ENCODE measurements around the gene PRPSAP1.
A peak's percentile ranks its signal among the peaks of the same experiment; 100 is the strongest.

PRPSAP1 gene

DNA sequence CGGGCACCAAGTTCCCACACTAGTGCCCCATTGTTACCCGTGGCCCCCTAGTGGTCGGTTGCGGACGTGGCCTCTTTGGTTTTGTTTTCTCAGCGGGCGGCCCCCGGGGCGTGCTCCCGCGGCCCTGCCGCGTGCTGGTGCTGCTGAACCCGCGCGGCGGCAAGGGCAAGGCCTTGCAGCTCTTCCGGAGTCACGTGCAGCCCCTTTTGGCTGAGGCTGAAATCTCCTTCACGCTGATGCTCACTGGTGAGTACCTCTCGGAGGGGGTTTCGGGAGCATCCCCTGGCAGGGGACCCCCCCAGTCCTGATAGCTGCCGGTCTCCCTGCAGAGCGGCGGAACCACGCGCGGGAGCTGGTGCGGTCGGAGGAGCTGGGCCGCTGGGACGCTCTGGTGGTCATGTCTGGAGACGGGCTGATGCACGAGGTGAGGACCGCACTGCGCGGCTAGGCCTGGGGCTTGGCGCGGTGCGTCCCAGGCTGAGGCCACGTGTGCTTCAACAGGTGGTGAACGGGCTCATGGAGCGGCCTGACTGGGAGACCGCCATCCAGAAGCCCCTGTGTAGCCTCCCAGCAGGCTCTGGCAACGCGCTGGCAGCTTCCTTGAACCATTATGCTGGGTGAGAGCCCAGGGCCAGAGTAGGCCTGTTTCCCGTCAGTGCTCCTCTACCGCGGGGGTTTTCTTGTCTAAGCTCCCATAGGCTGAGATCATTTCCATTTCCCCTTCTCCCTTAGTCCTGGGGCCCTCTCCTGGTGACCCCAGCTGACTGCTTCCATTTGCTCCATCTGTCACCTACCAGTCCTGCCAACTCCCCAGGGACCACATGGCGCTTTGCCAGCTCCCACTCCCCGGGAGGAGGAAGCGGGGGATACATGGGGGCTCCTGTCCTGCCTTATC, 32.4 kb upstream of the PRPSAP1 start (continued):
- peak; percentile 93 for TF ChIP-seq ZSCAN30 (tag by site-specific recombination; IDR thresholded peaks at IDR 0.05)
- TF ChIP-seq OSR2 (tag by site-specific recombination; IDR thresholded peaks at IDR 0.05), result no peak; the same call in 1 of the 2 replicates
- no peak; the same call in 1 of the 2 replicates for TF ChIP-seq ZXDB (tag by site-specific recombination; IDR thresholded peaks at IDR 0.05)
- TF ChIP-seq ZNF354C (tag by site-specific recombination; IDR thresholded peaks at IDR 0.05; ENCODE audit: borderline replicate concordance, low read depth), result no peak
- TF ChIP-seq ZNF157 (tag by site-specific recombination; IDR thresholded peaks at IDR 0.05), result 0 out of 2 replicates have a peak, but pooled peaks have one; percentile 8
- TF ChIP-seq GFI1B (tag by site-specific recombination; IDR thresholded peaks at IDR 0.05), result no peak
- no peak for TF ChIP-seq ZNF596 (tag by site-specific recombination; IDR thresholded peaks at IDR 0.05)
- no peak for TF ChIP-seq ZNF223 (tag by site-specific recombination; IDR thresholded peaks at IDR 0.05)
- TF ChIP-seq ZBTB7A (tag by site-specific recombination; IDR thresholded peaks at IDR 0.05; ENCODE audit: low read depth), result no peak
- TF ChIP-seq RBAK (tag by site-specific recombination; IDR thresholded peaks at IDR 0.05), result no peak
- TF ChIP-seq ZIC2 (tag by site-specific recombination; IDR thresholded peaks at IDR 0.05), result 0 out of 2 replicates have a peak, but pooled peaks have one; percentile 74
- no peak for TF ChIP-seq ZNF747 (tag by site-specific recombination; IDR thresholded peaks at IDR 0.05)
- TF ChIP-seq MEIS1 (CRISPR knock-in tag; IDR thresholded peaks at IDR 0.05; ENCODE audit: borderline replicate concordance), result no peak
- peak; percentile 8; the same call in 1 of the 2 replicates for TF ChIP-seq TRIM28 (IDR thresholded peaks at IDR 0.05; ENCODE audit: borderline replicate concordance, low read length)
- TF ChIP-seq, protein P1, sequence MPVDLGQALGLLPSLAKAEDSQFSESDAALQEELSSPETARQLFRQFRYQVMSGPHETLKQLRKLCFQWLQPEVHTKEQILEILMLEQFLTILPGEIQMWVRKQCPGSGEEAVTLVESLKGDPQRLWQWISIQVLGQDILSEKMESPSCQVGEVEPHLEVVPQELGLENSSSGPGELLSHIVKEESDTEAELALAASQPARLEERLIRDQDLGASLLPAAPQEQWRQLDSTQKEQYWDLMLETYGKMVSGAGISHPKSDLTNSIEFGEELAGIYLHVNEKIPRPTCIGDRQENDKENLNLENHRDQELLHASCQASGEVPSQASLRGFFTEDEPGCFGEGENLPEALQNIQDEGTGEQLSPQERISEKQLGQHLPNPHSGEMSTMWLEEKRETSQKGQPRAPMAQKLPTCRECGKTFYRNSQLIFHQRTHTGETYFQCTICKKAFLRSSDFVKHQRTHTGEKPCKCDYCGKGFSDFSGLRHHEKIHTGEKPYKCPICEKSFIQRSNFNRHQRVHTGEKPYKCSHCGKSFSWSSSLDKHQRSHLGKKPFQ (tag by site-specific recombination; IDR thresholded peaks at IDR 0.05), result no peak
- peak; percentile 58 for TF ChIP-seq ZNF341 (tag by site-specific recombination; IDR thresholded peaks at IDR 0.05; ENCODE audit: low read depth)
- TF ChIP-seq HOXD13 (CRISPR knock-in tag; IDR thresholded peaks at IDR 0.05; ENCODE audit: borderline replicate concordance), result 0 out of 2 replicates have a peak, but pooled peaks have one; percentile 18
- TF ChIP-seq, protein P2, sequence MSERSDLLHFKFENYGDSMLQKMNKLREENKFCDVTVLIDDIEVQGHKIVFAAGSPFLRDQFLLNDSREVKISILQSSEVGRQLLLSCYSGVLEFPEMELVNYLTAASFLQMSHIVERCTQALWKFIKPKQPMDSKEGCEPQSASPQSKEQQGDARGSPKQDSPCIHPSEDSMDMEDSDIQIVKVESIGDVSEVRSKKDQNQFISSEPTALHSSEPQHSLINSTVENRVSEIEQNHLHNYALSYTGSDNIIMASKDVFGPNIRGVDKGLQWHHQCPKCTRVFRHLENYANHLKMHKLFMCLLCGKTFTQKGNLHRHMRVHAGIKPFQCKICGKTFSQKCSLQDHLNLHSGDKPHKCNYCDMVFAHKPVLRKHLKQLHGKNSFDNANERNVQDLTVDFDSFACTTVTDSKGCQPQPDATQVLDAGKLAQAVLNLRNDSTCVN (tag by site-specific recombination; optimal IDR thresholded peaks at IDR 0.05), result peak; percentile 82
- TF ChIP-seq, protein P3, sequence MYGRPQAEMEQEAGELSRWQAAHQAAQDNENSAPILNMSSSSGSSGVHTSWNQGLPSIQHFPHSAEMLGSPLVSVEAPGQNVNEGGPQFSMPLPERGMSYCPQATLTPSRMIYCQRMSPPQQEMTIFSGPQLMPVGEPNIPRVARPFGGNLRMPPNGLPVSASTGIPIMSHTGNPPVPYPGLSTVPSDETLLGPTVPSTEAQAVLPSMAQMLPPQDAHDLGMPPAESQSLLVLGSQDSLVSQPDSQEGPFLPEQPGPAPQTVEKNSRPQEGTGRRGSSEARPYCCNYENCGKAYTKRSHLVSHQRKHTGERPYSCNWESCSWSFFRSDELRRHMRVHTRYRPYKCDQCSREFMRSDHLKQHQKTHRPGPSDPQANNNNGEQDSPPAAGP (tag by site-specific recombination; IDR thresholded peaks at IDR 0.05), result peak; percentile 68; the same call in 1 of the 2 replicates
- TF ChIP-seq ZNF555 (tag by site-specific recombination; conservative IDR thresholded peaks at IDR 0.05), result no peak
- TF ChIP-seq ZNF266 (tag by site-specific recombination; IDR thresholded peaks at IDR 0.05; ENCODE audit: low read depth), result no peak
- TF ChIP-seq, protein P4, sequence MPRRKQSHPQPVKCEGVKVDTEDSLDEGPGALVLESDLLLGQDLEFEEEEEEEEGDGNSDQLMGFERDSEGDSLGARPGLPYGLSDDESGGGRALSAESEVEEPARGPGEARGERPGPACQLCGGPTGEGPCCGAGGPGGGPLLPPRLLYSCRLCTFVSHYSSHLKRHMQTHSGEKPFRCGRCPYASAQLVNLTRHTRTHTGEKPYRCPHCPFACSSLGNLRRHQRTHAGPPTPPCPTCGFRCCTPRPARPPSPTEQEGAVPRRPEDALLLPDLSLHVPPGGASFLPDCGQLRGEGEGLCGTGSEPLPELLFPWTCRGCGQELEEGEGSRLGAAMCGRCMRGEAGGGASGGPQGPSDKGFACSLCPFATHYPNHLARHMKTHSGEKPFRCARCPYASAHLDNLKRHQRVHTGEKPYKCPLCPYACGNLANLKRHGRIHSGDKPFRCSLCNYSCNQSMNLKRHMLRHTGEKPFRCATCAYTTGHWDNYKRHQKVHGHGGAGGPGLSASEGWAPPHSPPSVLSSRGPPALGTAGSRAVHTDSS (tag by site-specific recombination; IDR thresholded peaks at IDR 0.05), result no peak
- peak; percentile 51 for TF ChIP-seq SP3 (tag by site-specific recombination; IDR thresholded peaks at IDR 0.05)
- TF ChIP-seq ZNF530 (tag by site-specific recombination; IDR thresholded peaks at IDR 0.05; ENCODE audit: low read depth), result no peak
- TF ChIP-seq ZNF174 (tag by site-specific recombination; IDR thresholded peaks at IDR 0.05), result no peak
- peak; percentile 72; the same call in 1 of the 2 replicates for TF ChIP-seq ZNF600 (tag by site-specific recombination; IDR thresholded peaks at IDR 0.05)
- TF ChIP-seq, protein P5, sequence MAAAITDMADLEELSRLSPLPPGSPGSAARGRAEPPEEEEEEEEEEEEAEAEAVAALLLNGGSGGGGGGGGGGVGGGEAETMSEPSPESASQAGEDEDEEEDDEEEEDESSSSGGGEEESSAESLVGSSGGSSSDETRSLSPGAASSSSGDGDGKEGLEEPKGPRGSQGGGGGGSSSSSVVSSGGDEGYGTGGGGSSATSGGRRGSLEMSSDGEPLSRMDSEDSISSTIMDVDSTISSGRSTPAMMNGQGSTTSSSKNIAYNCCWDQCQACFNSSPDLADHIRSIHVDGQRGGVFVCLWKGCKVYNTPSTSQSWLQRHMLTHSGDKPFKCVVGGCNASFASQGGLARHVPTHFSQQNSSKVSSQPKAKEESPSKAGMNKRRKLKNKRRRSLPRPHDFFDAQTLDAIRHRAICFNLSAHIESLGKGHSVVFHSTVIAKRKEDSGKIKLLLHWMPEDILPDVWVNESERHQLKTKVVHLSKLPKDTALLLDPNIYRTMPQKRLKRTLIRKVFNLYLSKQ (tag by site-specific recombination; IDR thresholded peaks at IDR 0.05; ENCODE audit: borderline replicate concordance), result no peak
- TF ChIP-seq, protein P6, sequence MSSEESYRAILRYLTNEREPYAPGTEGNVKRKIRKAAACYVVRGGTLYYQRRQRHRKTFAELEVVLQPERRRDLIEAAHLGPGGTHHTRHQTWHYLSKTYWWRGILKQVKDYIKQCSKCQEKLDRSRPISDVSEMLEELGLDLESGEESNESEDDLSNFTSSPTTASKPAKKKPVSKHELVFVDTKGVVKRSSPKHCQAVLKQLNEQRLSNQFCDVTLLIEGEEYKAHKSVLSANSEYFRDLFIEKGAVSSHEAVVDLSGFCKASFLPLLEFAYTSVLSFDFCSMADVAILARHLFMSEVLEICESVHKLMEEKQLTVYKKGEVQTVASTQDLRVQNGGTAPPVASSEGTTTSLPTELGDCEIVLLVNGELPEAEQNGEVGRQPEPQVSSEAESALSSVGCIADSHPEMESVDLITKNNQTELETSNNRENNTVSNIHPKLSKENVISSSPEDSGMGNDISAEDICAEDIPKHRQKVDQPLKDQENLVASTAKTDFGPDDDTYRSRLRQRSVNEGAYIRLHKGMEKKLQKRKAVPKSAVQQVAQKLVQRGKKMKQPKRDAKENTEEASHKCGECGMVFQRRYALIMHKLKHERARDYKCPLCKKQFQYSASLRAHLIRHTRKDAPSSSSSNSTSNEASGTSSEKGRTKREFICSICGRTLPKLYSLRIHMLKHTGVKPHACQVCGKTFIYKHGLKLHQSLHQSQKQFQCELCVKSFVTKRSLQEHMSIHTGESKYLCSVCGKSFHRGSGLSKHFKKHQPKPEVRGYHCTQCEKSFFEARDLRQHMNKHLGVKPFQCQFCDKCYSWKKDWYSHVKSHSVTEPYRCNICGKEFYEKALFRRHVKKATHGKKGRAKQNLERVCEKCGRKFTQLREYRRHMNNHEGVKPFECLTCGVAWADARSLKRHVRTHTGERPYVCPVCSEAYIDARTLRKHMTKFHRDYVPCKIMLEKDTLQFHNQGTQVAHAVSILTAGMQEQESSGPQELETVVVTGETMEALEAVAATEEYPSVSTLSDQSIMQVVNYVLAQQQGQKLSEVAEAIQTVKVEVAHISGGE (tag by site-specific recombination; conservative IDR thresholded peaks at IDR 0.05; ENCODE audit: low read depth), result 0 out of 2 replicates have a peak, but pooled peaks have one; percentile 17
- no peak for TF ChIP-seq ZNF114 (tag by site-specific recombination; IDR thresholded peaks at IDR 0.05)

Measured in HEK293 (cell line).